CD4-positive, CD25-positive, alpha-beta regulatory T cell (primary cell): ENCODE results near the gene APOC3. TPM values are rescaled to one million over a fixed set of nuclear protein-coding genes. Genes with fewer than 3 reads are reported as not detected.
A peak's percentile ranks its signal among the peaks of the same experiment; 100 is the strongest.

Experiments
- ATAC-seq, 2 donors: fragments of 150-1000 bp; cut with Tn5 transposase; one replicate each; pipeline ENCODE4 v1.10.0; 2021; ENCODE audit warnings: low read depth in 2 of 2, moderate number of reproducible peaks in 2 of 2, moderate library complexity in 1 of 2
- DNase-seq, 3 donors: peaks; one replicate each; pipeline versions ENCODE4 v3.0.0 to v3.0.0-alpha.2; 2012 to 2022; ENCODE audit warnings: mixed read lengths in 1 of 3
- H3K27ac ChIP-seq: one replicate; pipeline ENCODE4 v1.7.0; 2013; ENCODE audit warnings: mild to moderate bottlenecking, low read length; ENCODE audit not compliant: insufficient read depth, poor library complexity, severe bottlenecking
- H3K27me3 ChIP-seq: one replicate; pipeline ENCODE4 v1.7.0; 2013; ENCODE audit warnings: low read length; ENCODE audit not compliant: control insufficient read depth, insufficient read depth
- H3K36me3 ChIP-seq: one replicate; pipeline ENCODE4 v1.7.0; 2013; ENCODE audit warnings: mild to moderate bottlenecking, low read length, moderate library complexity; ENCODE audit not compliant: control insufficient read depth, insufficient read depth
- H3K4me1 ChIP-seq: 2 replicates; pipeline ENCODE4 v1.7.0; 2013; ENCODE audit warnings: mild to moderate bottlenecking, low read length; ENCODE audit not compliant: insufficient read depth, control insufficient read depth, poor library complexity, severe bottlenecking
- H3K4me3 ChIP-seq: one replicate; pipeline ENCODE4 v1.7.0; 2013; ENCODE audit warnings: low read depth, mild to moderate bottlenecking, low read length, moderate library complexity
- H3K9me3 ChIP-seq, 2 experiments: 1 replicate in 1 of 2; 2 replicates in 1 of 2; pipeline ENCODE4 v1.7.0; 2013; ENCODE audit warnings: low read length in 2 of 2, mild to moderate bottlenecking in 1 of 2, moderate library complexity in 1 of 2; ENCODE audit not compliant: control insufficient read depth in 2 of 2
- H3K27ac Mint-ChIP-seq, 3 donors: one replicate each; pipeline ENCODE4 v1.8.0; 2020 to 2022; ENCODE audit warnings: mild to moderate bottlenecking in 3 of 3, mixed read lengths in 3 of 3, moderate library complexity in 2 of 3
- H3K27me3 Mint-ChIP-seq: one replicate; pipeline ENCODE4 v1.8.0; 2022; ENCODE audit warnings: mild to moderate bottlenecking, mixed read lengths
- H3K36me3 Mint-ChIP-seq: one replicate; pipeline ENCODE4 v1.8.0; 2020; ENCODE audit warnings: mixed read lengths
- H3K4me1 Mint-ChIP-seq, 4 donors: one replicate each; pipeline ENCODE4 v1.8.0; 2020 to 2022; ENCODE audit warnings: mixed read lengths in 4 of 4, mild to moderate bottlenecking in 1 of 4
- H3K4me3 Mint-ChIP-seq, 4 donors: one replicate each; pipeline ENCODE4 v1.8.0; 2020 to 2022; ENCODE audit warnings: mild to moderate bottlenecking in 4 of 4, mixed read lengths in 4 of 4, moderate library complexity in 3 of 4
- H3K9me3 Mint-ChIP-seq, 7 donors: one replicate each; pipeline ENCODE4 v1.8.0; 2020 to 2022; ENCODE audit warnings: mixed read lengths in 7 of 7, mild to moderate bottlenecking in 3 of 7, moderate library complexity in 2 of 7
- polyA plus RNA-seq, 4 donors: library from polyadenylated mRNA; unstranded; fragments of 300-500 nt; fragmentation: Illumina TruSeq; gene quantifications; one replicate each; pipeline ENCODE4 v1.2.3, GENCODE V29; 2021
- total RNA-seq: library from RNA; stranded (reverse); gene quantifications from one replicate; pipeline ENCODE4 v1.2.3, GENCODE V29; 2022

Gene APOC3
- total and polyA plus RNA-seq, 5 donors from 2014 or later = not detected

GRCh38 chr11:116788975-116789374, 40.7 kb upstream of the APOC3 start:
- H3K27ac Mint-ChIP-seq = peak overlapping the region in 2 of 3 donors; percentile 81 to 97
- peaks cover 19 to 59% (median 34%) of the 10 kb centered on the region in 4 donors for H3K4me1 Mint-ChIP-seq

GRCh38 chr11:116790167-116791001, 39.3 kb upstream of the APOC3 start:
- peaks cover 27% of the 10 kb centered on the region for H3K4me1 ChIP-seq
- no peak overlapping the region for H3K4me3 ChIP-seq
- no peaks in the 10 kb centered on the region for H3K9me3 ChIP-seq
- H3K4me1 Mint-ChIP-seq = peaks cover 19 to 48% (median 32%) of the 10 kb centered on the region in 4 donors
- H3K27ac Mint-ChIP-seq = no peak overlapping the region
- no peak overlapping the region for H3K27ac ChIP-seq
- no peak for ATAC-seq
- H3K27me3 ChIP-seq = no peaks in the 10 kb centered on the region
- peaks cover 12% of the 10 kb centered on the region for H3K27me3 Mint-ChIP-seq
- no peak for DNase-seq
- H3K9me3 Mint-ChIP-seq = no peaks in the 10 kb centered on the region
- peaks cover 11% of the 10 kb centered on the region for H3K36me3 ChIP-seq
- H3K36me3 Mint-ChIP-seq = peaks cover 5% of the 10 kb centered on the region
- H3K4me3 Mint-ChIP-seq = peak overlapping the region in 3 of 4 donors; percentile 75 to 90 (median 85)

More at GRCh38 chr11:116788975-116789374, 40.7 kb upstream of the APOC3 start:
- peak overlapping the region; percentile 59 to 99 (median 95) for H3K4me3 Mint-ChIP-seq
- no peak overlapping the region for H3K4me3 ChIP-seq
- peaks cover 25% of the 10 kb centered on the region for H3K36me3 ChIP-seq
- no peak overlapping the region for H3K27ac ChIP-seq
- peaks cover 27% of the 10 kb centered on the region for H3K4me1 ChIP-seq
- H3K36me3 Mint-ChIP-seq = peaks cover 19% of the 10 kb centered on the region
- no peak for ATAC-seq
- no peak for DNase-seq
- H3K27me3 Mint-ChIP-seq = peaks cover 12% of the 10 kb centered on the region
- no peaks in the 10 kb centered on the region for H3K27me3 ChIP-seq
- no peaks in the 10 kb centered on the region for H3K9me3 Mint-ChIP-seq
- no peaks in the 10 kb centered on the region for H3K9me3 ChIP-seq

- no peak overlapping the region for H3K4me3 ChIP-seq
- peaks cover 27% of the 10 kb centered on the region for H3K4me1 ChIP-seq
- H3K9me3 ChIP-seq = no peaks in the 10 kb centered on the region
- no peak overlapping the region for H3K27ac ChIP-seq
- peaks cover 14% of the 10 kb centered on the region for H3K27me3 Mint-ChIP-seq
- peaks cover 3% of the 10 kb centered on the region for H3K36me3 Mint-ChIP-seq
- peak overlapping the region; percentile 61 to 90 (median 80) for H3K4me3 Mint-ChIP-seq
- H3K27ac Mint-ChIP-seq = peak overlapping the region in 1 of 3 donors; percentile 65
- peaks cover 3% of the 10 kb centered on the region for H3K36me3 ChIP-seq
- peak; percentile 64 to 70 (median 67) for DNase-seq
- peak; percentile 42 to 52 for ATAC-seq
- H3K9me3 Mint-ChIP-seq = no peaks in the 10 kb centered on the region
- no peaks in the 10 kb centered on the region for H3K27me3 ChIP-seq
- peaks cover 14 to 40% (median 27%) of the 10 kb centered on the region in 4 donors for H3K4me1 Mint-ChIP-seq
These were observed 38.5 kb upstream of the APOC3 start for GRCh38 chr11:116791002-116791812.

- no peak within 1 kb of the TSS for H3K27ac ChIP-seq
- no peak within 1 kb of the TSS for H3K4me3 ChIP-seq
- no peak for ATAC-seq
- no peaks in the 10 kb centered on the region for H3K27me3 ChIP-seq
- peak within 1 kb of the TSS in 1 of 3 donors; percentile 65 for H3K27ac Mint-ChIP-seq
- DNase-seq = no peak
- H3K9me3 ChIP-seq = no peaks in the 10 kb centered on the region
- H3K4me3 Mint-ChIP-seq = peak within 1 kb of the TSS; percentile 61 to 90 (median 80)
- H3K9me3 Mint-ChIP-seq = no peaks in the 10 kb centered on the region
- H3K36me3 Mint-ChIP-seq = peaks cover 3% of the 10 kb centered on the region
- peaks cover 20% of the 10 kb centered on the region for H3K27me3 Mint-ChIP-seq
- H3K4me1 ChIP-seq = peaks cover 21% of the 10 kb centered on the region
- no peaks in the 10 kb centered on the region for H3K36me3 ChIP-seq
- H3K4me1 Mint-ChIP-seq = peaks cover 11 to 35% (median 21%) of the 10 kb centered on the region in 4 donors
These were observed 37.9 kb upstream of the APOC3 start, which contains the start of gene APOA5 for GRCh38 chr11:116791813-116792143. TSS of gene APOA5 (minus strand) at chr11:116791879. CDS start at chr11:116791860, 19 bp downstream.

GRCh38 chr11:116792144-116792868, 37.4 kb upstream of the APOC3 start:
- Mint-ChIP-seq H3K9me3 (no peaks in the 10 kb centered on the region), H3K27me3 (peaks cover 22% of the 10 kb centered on the region), H3K27ac (no peak overlapping the region), H3K4me1 (peaks cover 6 to 29% (median 16%) of the 10 kb centered on the region in 4 donors), H3K4me3 (peak overlapping the region in 2 of 4 donors; percentile 44 to 47), H3K36me3 (no peaks in the 10 kb centered on the region)
- no peak overlapping the region for H3K4me3 ChIP-seq
- peaks cover 16% of the 10 kb centered on the region for H3K4me1 ChIP-seq
- no peaks in the 10 kb centered on the region for H3K9me3 ChIP-seq
- H3K36me3 ChIP-seq = no peaks in the 10 kb centered on the region
- H3K27me3 ChIP-seq = no peaks in the 10 kb centered on the region
- ATAC-seq = no peak
- no peak overlapping the region for H3K27ac ChIP-seq
- no peak for DNase-seq

- Mint-ChIP-seq H3K9me3 (no peaks in the 10 kb centered on the region), H3K27me3 (peaks cover 17% of the 10 kb centered on the region), H3K4me1 (peaks cover 6 to 24% (median 14%) of the 10 kb centered on the region in 4 donors), H3K27ac (peak overlapping the region in 1 of 3 donors; percentile 8), H3K36me3 (no peaks in the 10 kb centered on the region), H3K4me3 (peak overlapping the region in 2 of 4 donors; percentile 3 to 47)
- Histone ChIP-seq H3K27ac (no peak overlapping the region), H3K4me1 (peaks cover 14% of the 10 kb centered on the region), H3K9me3 (no peaks in the 10 kb centered on the region), H3K4me3 (no peak overlapping the region), H3K27me3 (no peaks in the 10 kb centered on the region), H3K36me3 (no peaks in the 10 kb centered on the region)
- ATAC-seq (no peak), DNase-seq (no peak)
These were observed 36.6 kb upstream of the APOC3 start for GRCh38 chr11:116792869-116793771.
